IMR-90 (cell line): ENCODE measurements around the gene SREBF2. TPM values are rescaled to one million over a fixed set of nuclear protein-coding genes. Genes with fewer than 3 reads are reported as not detected.

Source experiments
- ATAC-seq: fragments of 200-7000 bp; cut with Tn5 transposase; 2 replicates; pipeline ENCODE4 v1.9.1; 2020; ENCODE audit warnings: low read depth, mild to moderate bottlenecking, moderate library complexity
- BruUV-seq: library from RNA; stranded (reverse); fragments of 400-500 nt; replicated peaks from 2 replicates; lab custom pipeline; 2021; lab: Mats Ljungman, UMichigan
- CTCF ChIA-PET: fragments of 300-600 bp; formaldehyde crosslinking; extraction: SDS; loops from one replicate; lab custom pipeline; 2021; ENCODE audit warnings: antibody characterized with exemption; lab: Yijun Ruan, JAX
- POLR2A ChIA-PET: fragments of 300-600 bp; sonication (Branson Sonifier 250); formaldehyde crosslinking; loops from one replicate; lab custom pipeline; 2022; ENCODE audit warnings: antibody characterized with exemption; ENCODE audit not compliant: unreplicated experiment; lab: Charles Lee
- DNase-seq: peaks from one replicate; pipeline ENCODE4 v3.0.0; 2013
- H2AFZ ChIP-seq: replicated peaks from 2 replicates; pipeline ENCODE3; 2013; ENCODE audit warnings: low read length, mild to moderate bottlenecking; ENCODE audit not compliant: poor library complexity
- H2AK5ac ChIP-seq: 2 replicates; pipeline ENCODE4 v1.6.1; 2013; ENCODE audit warnings: low read depth, low read length, inconsistent platforms
- H2AK9ac ChIP-seq: replicated peaks from 2 replicates; pipeline ENCODE3; 2013; ENCODE audit warnings: mild to moderate bottlenecking, low read depth, low read length, moderate library complexity; ENCODE audit not compliant: poor library complexity
- H2BK120ac ChIP-seq: 2 replicates; pipeline ENCODE4 v1.6.1; 2013; ENCODE audit warnings: low read depth, low read length, inconsistent platforms
- H2BK15ac ChIP-seq: 3 replicates; pipeline ENCODE4 v1.6.1; 2013; ENCODE audit warnings: low read depth, low read length, inconsistent platforms
- H2BK20ac ChIP-seq: 2 replicates; pipeline ENCODE4 v1.6.1; 2013; ENCODE audit warnings: low read depth, mild to moderate bottlenecking, inconsistent platforms, low read length, moderate library complexity
- H2BK5ac ChIP-seq: 2 replicates; pipeline ENCODE4 v1.6.1; 2013; ENCODE audit warnings: mild to moderate bottlenecking, low read depth, low read length, inconsistent platforms; ENCODE audit not compliant: poor library complexity, severe bottlenecking
- H3K14ac ChIP-seq: replicated peaks from 2 replicates; pipeline ENCODE4 v1.6.1; 2013; ENCODE audit warnings: low read depth, low read length, inconsistent platforms
- H3K18ac ChIP-seq: 2 replicates; pipeline ENCODE4 v1.6.1; 2013; ENCODE audit warnings: low read depth, low read length, control low read depth
- H3K23ac ChIP-seq: 2 replicates; pipeline ENCODE4 v1.6.1; 2013; ENCODE audit warnings: low read depth, low read length, inconsistent platforms
- H3K27ac ChIP-seq: 2 replicates; pipeline ENCODE4 v1.5.1; 2013; ENCODE audit warnings: mild to moderate bottlenecking, control low read depth, low read length; ENCODE audit not compliant: insufficient read depth
- H3K27me3 ChIP-seq: 2 replicates; pipeline ENCODE4 v1.6.1; 2013; ENCODE audit warnings: low read length; ENCODE audit not compliant: control insufficient read depth, insufficient read depth
- H3K36me3 ChIP-seq: 2 replicates; pipeline ENCODE4 v1.6.1; 2013; ENCODE audit warnings: low read length, mixed read lengths; ENCODE audit not compliant: control insufficient read depth, insufficient read depth
- H3K4ac ChIP-seq: 2 replicates; pipeline ENCODE4 v1.6.1; 2013; ENCODE audit warnings: low read depth, low read length, inconsistent platforms
- H3K4me1 ChIP-seq: 2 replicates; pipeline ENCODE4 v1.6.1; 2013; ENCODE audit warnings: low read length, mixed read lengths; ENCODE audit not compliant: control insufficient read depth, insufficient read depth
- H3K4me2 ChIP-seq: 2 replicates; pipeline ENCODE4 v1.6.1; 2013; ENCODE audit warnings: low read depth, mild to moderate bottlenecking, control low read depth, low read length, moderate library complexity
- H3K4me3 ChIP-seq: 2 replicates; pipeline ENCODE4 v1.5.1; 2013; ENCODE audit warnings: low read depth, mild to moderate bottlenecking, control low read depth, low read length, moderate library complexity; ENCODE audit not compliant: insufficient read depth
- H3K56ac ChIP-seq: 2 replicates; pipeline ENCODE4 v1.6.1; 2013; ENCODE audit warnings: low read length, inconsistent platforms; ENCODE audit not compliant: insufficient read depth; ENCODE audit errors: extremely low read depth
- H3K79me1 ChIP-seq, 2 experiments: 2 replicates each; pipeline ENCODE4 v1.6.1; 2013; ENCODE audit warnings: low read length in 2 of 2, inconsistent platforms in 1 of 2, low read depth in 1 of 2
- H3K9ac ChIP-seq: 2 replicates; pipeline ENCODE4 v1.6.1; 2013; ENCODE audit warnings: low read depth, low read length, control low read depth
- H3K9me1 ChIP-seq: 2 replicates; pipeline ENCODE4 v1.6.1; 2013; ENCODE audit warnings: low read length, inconsistent platforms; ENCODE audit not compliant: insufficient read depth
- H3K9me3 ChIP-seq: 2 replicates; pipeline ENCODE4 v1.6.1; 2013; ENCODE audit warnings: low read length; ENCODE audit not compliant: control insufficient read depth, insufficient read depth
- H4K20me1 ChIP-seq: 2 replicates; pipeline ENCODE4 v1.6.1; 2013; ENCODE audit warnings: low read length, inconsistent platforms; ENCODE audit not compliant: insufficient read depth
- H4K5ac ChIP-seq: 2 replicates; pipeline ENCODE4 v1.6.1; 2013; ENCODE audit warnings: mild to moderate bottlenecking, low read depth, low read length, control low read depth
- H4K8ac ChIP-seq, 2 experiments: 2 replicates each; pipeline ENCODE4 v1.6.1; 2013; ENCODE audit warnings: low read depth in 2 of 2, low read length in 2 of 2, control low read depth in 1 of 2, inconsistent platforms in 1 of 2
- H4K91ac ChIP-seq: 2 replicates; pipeline ENCODE4 v1.6.1; 2013; ENCODE audit warnings: low read depth, low read length, inconsistent platforms; ENCODE audit not compliant: insufficient read depth
- CHD1 ChIP-seq: IDR thresholded peaks from 2 replicates; pipeline ENCODE4 v1.6.1; 2012; ENCODE audit warnings: low read depth, low read length, improper control_type of control experiment
- FOS ChIP-seq: fragments of 150-350 bp; IDR thresholded peaks from 2 replicates; pipeline ENCODE4 v1.6.1; 2016; ENCODE audit warnings: low read depth, low read length
- MAFK ChIP-seq: IDR thresholded peaks from 2 replicates; pipeline ENCODE4 v1.6.1; 2012; ENCODE audit warnings: low read depth, low read length, improper control_type of control experiment
- NFE2L2 ChIP-seq: fragments of 150-350 bp; IDR thresholded peaks from 2 replicates; pipeline ENCODE4 v1.6.1; 2016; ENCODE audit warnings: low read depth, mild to moderate bottlenecking, low read length
- RCOR1 ChIP-seq: IDR thresholded peaks from 2 replicates; pipeline ENCODE4 v1.6.1; 2012; ENCODE audit warnings: mild to moderate bottlenecking, low read length, improper control_type of control experiment; ENCODE audit not compliant: insufficient replicate concordance
- WGBS, 2 experiments: methylation state at CpG; one replicate each; pipeline versions ENCODE4 v1.1.5 to v1.1.7; 2013; ENCODE audit warnings: missing lambda C conversion rate in 2 of 2; ENCODE audit not compliant: insufficient read length in 1 of 2; ENCODE audit errors: extremely low coverage in 2 of 2; 5-methylcytosine and 5-hydroxymethylcytosine counted together
- dilution Hi-C: fragments of 300-500 bp; cut with HindIII; formaldehyde crosslinking; loops from one replicate; pipeline ENCODE4 v1.14.3; 2018; ENCODE audit warnings: low sequenced_read_pairs; ENCODE audit not compliant: unreplicated experiment
- in situ Hi-C: fragments of 300-500 bp; cut with MboI; formaldehyde crosslinking; loops from 3 replicates; pipeline ENCODE4 v1.14.3; 2019; ENCODE audit warnings: low sequenced_read_pairs, inconsistent platforms, mixed read lengths
- intact Hi-C: fragments of 100-400 bp; cut with micrococcal nuclease; formaldehyde crosslinking; loops from 2 replicates; pipeline ENCODE4 v1.10.0; 2022
- polyA plus RNA-seq, 3 experiments: library from polyadenylated mRNA; depleted of rRNA; stranded (reverse); fragments of >200 nt; gene quantifications; 2 replicates each; pipeline ENCODE4 v1.2.3, GENCODE V29; 2012; ENCODE audit warnings: low replicate concordance in 1 of 3
- total RNA-seq: library from RNA; depleted of rRNA; stranded (reverse); fragments of >200 nt; gene quantifications from 2 replicates; pipeline ENCODE4 v1.2.3, GENCODE V29; 2012

SREBF2 gene
- total and polyA plus RNA-seq, 2 of the 4 experiments (the other 2 are of a cell fraction), result 8.1 to 47.4 TPM

GRCh38 chr22:41885516-41885915 lies 52.6 kb downstream of the SREBF2 start:
- Histone ChIP-seq H2AFZ (no peak overlapping the region), H3K36me3 (peaks cover 49% of the 10 kb centered on the region), H3K18ac (no peak overlapping the region), H3K79me1 (0 out of 4 replicates have a peak, but pooled peaks cover 0 to 3% of the 10 kb centered on the region in 2 experiments), H3K4me1 (no peaks in the 10 kb centered on the region; the same call in 1 of the 2 replicates), H2BK20ac (no peak overlapping the region), H2BK5ac (no peak overlapping the region), H3K23ac (no peak overlapping the region), H3K4me3 (no peak overlapping the region), H3K9me1 (no peaks in the 10 kb centered on the region; the same call in none of the 2 replicates), H3K9me3 (no peaks in the 10 kb centered on the region), H4K5ac (no peak overlapping the region), H2AK9ac (no peak overlapping the region), H3K27me3 (no peaks in the 10 kb centered on the region), H3K27ac (no peak overlapping the region), H3K9ac (no peak overlapping the region), H4K91ac (no peak overlapping the region), H2AK5ac (no peak overlapping the region), H4K8ac (no peak overlapping the region), H2BK15ac (no peak overlapping the region), H3K4me2 (no peak overlapping the region), H3K56ac (no peak overlapping the region), H3K4ac (no peak overlapping the region), H4K20me1 (no peaks in the 10 kb centered on the region; the same call in 1 of the 2 replicates), H2BK120ac (no peak overlapping the region), H3K14ac (no peak overlapping the region)
- in situ Hi-C loops (no loop called here), intact Hi-C loops (no loop called here), dilution Hi-C loops (no loop called here)
- no CpG with 5 or more reads among the region's 6 CpGs for WGBS, 2 experiments
- BruUV-seq, result no TSS peak
- POLR2A ChIA-PET, result no interaction called here
- no peak for TF ChIP-seq NFE2L2
- no peak for TF ChIP-seq CHD1
- no peak for TF ChIP-seq RCOR1
- TF ChIP-seq MAFK, result no peak
- TF ChIP-seq FOS, result no peak
- ATAC-seq (no peak), DNase-seq (no peak)
- CTCF ChIA-PET, result no interaction called here
